Pons (tissue), 1 donor: ENCODE results near the gene PTPN14.

Experiments used
- DNase-seq: peaks from one replicate; pipeline ENCODE4 v3.0.0-alpha.2; 2016; ENCODE audit warnings: low spot score

Gene PTPN14

GRCh38 chr1:214476229-214476985 is 75.0 kb downstream of the PTPN14 start:
- no peak for DNase-seq

- no peak for DNase-seq
Observed at GRCh38 chr1:214475746-214476145, 75.7 kb downstream of the PTPN14 start.

- DNase-seq: no peak
Observed at GRCh38 chr1:214475331-214475730, 76.1 kb downstream of the PTPN14 start.

- DNase-seq: no peak
Observed at GRCh38 chr1:214474467-214474866, 76.9 kb downstream of the PTPN14 start.

- no peak for DNase-seq
Observed at GRCh38 chr1:214473862-214474261, 77.5 kb downstream of the PTPN14 start.

- DNase-seq: no peak
Observed at GRCh38 chr1:214473387-214473786, 78.0 kb downstream of the PTPN14 start.

- DNase-seq: no peak
Observed at GRCh38 chr1:214472364-214472763, 79.0 kb downstream of the PTPN14 start.

GRCh38 chr1:214471458-214471857 is 79.9 kb downstream of the PTPN14 start:
- DNase-seq: no peak

GRCh38 chr1:214470132-214470531 is 81.3 kb downstream of the PTPN14 start:
- DNase-seq: no peak

- no peak for DNase-seq
Observed at GRCh38 chr1:214469290-214469689, 82.1 kb downstream of the PTPN14 start.

GRCh38 chr1:214467078-214467585 is 84.3 kb downstream of the PTPN14 start:
- no peak for DNase-seq

GRCh38 chr1:214466403-214467077 is 84.9 kb downstream of the PTPN14 start:
- no peak for DNase-seq

GRCh38 chr1:214464445-214465287 is 86.7 kb downstream of the PTPN14 start:
- DNase-seq: no peak

GRCh38 chr1:214463596-214463995 is 87.8 kb downstream of the PTPN14 start:
- no peak for DNase-seq

GRCh38 chr1:214462882-214463281 is 88.5 kb downstream of the PTPN14 start:
- no peak for DNase-seq

- no peak for DNase-seq
Observed at GRCh38 chr1:214461305-214461704, 90.1 kb downstream of the PTPN14 start.

- no peak for DNase-seq
Observed at GRCh38 chr1:214460304-214460916, 91.0 kb downstream of the PTPN14 start.

GRCh38 chr1:214459895-214460294 is 91.5 kb downstream of the PTPN14 start:
- no peak for DNase-seq

- no peak for DNase-seq
Observed at GRCh38 chr1:214458541-214458940, 92.9 kb downstream of the PTPN14 start.

GRCh38 chr1:214455971-214456867 is 95.2 kb downstream of the PTPN14 start:
- DNase-seq: no peak

- no peak for DNase-seq
Observed at GRCh38 chr1:214455479-214455878, 95.9 kb downstream of the PTPN14 start.
